Activated T-helper 1 cell treated with anti-CD3 and anti-CD28 coated beads, Interleukin-2, amount 50 U/mL, for 16 hours (primary cell): ENCODE data around the gene F13A1.

Experiments used
- DNase-seq, 2 donors: peaks; one replicate each; pipeline ENCODE4 v3.0.0-alpha.2; 2020; ENCODE audit warnings: low read depth in 1 of 2, low spot score in 1 of 2

Gene F13A1

DNA sequence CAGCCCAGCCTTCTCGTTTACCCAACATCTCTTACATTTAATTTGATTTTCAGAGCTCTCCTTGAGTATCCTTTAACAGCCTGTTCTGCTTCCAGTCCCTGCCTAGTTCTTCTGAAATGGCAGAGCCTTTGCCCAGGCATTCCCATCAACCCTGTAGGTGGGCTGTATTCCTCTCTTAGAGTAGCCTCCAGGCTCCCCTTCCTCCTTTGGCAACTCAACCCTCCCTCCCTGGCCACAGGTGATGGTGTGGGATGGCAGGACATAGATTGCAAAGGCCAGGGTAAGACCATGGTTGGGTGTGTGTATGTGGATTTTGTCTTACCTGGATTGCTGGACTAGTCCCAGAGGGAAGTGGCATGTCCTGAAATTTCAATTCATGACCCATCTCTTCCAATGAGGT, 125.4 kb downstream of the F13A1 start:
- DNase-seq: no peak

DNA sequence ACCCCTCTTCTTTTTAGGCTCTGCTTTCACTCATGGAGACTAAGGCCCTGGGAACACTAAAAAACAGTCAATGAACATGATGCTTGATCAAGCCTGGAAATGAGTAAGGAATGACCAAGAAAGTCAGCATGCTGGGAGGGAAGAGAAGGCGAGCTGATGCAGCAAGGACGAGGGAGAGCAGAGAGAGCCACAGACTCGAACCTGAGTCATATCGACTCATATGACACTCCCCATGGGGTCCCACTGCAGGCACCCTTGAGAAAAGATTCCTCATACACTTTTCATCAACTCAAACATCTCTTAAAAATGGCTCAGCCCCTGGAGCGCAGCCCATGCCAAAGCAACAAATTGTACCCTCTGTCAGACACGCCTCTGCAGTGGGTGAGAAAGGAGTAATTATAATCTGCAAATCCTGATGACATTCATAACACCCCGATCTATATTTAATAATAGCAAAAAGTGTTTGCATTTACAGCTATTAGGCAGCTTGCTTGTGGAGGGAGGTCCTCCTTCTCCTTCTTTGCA, 127.2 kb downstream of the F13A1 start:
- DNase-seq: no peak

DNA sequence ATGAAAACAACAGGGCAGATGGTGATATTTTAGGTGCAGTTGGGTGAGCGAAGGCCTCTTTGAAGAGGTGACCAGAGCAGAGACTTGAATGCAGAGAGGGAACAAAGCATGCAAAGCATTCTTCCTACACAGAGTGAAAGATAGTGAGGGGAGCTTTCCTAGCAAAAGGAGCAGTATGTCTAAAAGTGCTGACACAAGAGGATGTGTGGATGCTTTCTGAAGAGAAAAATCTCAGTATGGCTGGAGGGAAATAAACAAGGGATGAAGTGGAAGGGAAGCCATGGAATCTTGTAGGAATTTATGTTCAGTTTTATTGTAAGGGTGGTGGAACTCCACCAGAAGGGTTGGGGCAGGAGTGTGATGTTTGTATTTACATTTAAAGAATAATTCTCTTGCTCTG, 128.6 kb downstream of the F13A1 start:
- DNase-seq: no peak

DNA sequence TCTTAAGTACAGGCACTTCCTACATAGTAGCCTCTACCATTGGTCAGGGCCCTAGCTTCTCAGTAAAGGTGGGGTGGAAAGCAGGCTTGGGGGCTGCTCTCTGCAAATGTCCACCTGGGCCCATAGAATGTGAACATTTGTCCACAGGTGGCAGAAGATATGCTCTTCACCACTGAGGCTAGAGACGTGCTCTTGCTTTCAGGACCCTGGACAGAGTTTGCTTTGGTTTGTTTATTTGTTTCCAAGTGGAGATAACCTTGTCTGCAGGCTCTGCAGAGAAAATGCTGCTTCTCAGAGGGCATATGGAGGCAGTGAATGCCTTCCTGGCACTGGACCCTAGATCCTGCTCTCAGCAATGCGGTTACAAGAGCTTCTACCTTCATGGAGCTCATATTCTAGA, 129.0 kb downstream of the F13A1 start:
- no peak for DNase-seq

DNA sequence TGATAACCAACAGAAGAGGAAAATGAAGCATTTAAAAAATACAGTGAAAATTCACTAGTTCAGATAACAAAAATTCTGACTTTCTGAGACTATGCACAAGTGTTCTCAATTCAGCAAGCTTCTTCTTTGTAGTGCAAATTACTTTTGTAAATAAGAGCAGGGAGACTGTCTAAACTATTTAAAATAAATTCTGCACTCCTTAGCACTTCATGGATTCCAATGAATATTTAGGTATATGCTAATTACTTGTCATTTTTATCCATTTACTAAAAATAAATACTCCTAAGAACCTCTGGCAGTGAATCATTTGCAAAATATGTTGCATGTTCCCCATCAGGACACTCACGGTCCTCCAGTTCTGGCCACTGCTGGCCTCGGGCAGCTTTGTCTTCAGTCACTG, 139.8 kb downstream of the F13A1 start:
- DNase-seq: no peak

DNA sequence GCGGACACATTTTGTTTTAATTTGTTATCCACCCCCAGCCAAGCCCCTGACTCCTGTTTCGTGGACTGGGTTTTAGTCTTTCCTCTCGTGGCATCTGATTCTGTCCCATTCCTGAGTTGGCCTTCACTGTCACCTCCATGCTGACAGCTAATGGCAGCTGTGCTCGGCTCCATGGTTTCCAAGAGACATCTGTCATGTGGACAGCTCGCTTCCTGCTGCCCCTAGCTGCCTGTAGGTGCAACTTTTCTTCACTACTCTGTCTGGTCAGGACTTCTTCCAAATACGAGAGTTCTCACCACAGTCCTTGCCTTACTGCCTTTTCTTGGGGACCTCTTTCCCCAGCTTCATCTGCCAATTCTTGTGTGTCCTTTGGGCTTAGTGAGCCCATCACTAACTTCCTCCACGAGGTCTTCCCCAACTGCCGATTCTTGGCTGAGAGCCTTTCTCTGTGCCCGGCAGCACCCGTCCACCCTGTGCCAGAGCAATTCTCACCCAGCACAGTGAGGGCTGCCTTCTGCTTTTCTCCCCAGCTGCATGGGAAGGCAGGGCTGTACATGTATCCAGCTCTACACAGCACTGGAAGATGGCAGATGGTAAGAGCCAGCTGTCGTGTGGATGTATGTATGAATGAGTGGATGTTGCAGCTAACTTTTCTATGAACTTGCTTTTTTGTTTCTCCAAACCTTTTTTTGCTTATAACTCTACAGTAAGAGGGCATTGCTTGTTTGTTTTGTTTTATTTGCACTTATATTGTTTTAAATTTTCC, 140.4 kb downstream of the F13A1 start:
- DNase-seq: no peak

DNA sequence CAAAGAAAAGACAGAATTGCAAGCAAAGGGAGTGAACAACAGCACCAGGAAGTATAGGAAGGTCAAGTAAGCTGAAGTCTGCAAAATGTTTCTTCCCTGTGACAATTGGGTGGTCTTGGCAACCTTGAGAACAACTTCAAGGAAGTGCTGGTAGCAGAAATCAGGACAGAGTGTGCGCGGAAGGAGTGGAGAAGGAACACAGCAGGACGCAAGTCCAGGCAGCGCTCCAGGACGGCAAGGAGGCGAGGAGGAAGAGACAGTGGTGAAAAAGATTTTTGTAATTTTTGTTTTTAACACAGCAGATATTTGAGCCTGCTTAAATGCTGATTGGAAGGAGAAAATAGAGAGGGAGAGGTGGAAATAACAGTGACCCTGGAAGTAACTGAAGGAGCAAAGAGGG, 141.7 kb downstream of the F13A1 start:
- no peak for DNase-seq

DNA sequence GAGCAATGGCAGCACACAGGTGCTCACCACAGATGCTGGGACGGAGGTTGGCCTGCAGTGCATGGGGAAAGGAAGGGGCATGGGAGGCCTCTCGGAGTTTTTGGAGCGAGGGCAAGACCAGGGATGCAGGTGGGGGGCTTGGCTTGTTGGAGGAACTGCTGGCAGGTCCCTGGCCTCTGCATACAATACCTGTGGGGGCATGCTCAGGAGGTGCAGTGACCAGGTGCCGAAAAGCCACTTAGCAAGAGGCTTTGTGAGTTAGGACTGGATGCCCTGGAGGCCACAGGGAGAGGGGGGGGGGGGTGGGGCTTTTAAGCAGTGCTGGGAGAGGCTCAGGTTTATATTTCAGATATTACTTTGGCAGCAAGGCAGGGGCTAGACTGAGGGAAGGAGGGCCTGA, 142.7 kb downstream of the F13A1 start:
- DNase-seq: no peak

DNA sequence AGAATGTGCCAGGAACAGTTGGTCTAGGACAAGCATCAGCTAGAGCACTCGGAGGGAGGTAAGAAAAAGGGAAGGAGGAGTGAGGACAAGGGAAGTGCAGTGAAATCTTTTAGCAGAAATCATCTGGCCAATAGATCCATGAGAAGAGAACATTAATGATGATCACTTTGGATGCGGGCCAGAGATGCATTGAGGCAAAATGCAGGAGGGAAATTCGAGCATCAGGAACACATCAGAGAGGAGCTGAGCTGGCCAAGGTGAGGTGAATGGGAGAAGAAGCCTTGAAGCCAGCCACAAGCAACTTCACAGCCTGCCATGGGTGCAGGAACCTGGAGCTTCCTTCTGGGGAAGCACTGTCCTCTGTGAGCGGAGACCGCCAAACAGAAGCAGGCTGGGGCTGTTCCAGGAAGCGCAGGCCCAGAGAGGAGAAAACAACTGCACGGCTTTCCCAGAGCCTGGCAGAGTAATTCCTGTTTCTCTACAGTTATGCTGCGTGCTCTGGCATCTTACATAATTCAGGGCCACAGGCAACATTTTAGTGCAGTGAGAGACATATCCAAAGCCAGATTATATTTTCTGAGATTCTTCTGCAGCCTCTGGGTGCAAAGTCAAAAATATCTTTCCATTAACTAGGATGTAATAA, 143.8 kb downstream of the F13A1 start:
- DNase-seq: no peak

DNA sequence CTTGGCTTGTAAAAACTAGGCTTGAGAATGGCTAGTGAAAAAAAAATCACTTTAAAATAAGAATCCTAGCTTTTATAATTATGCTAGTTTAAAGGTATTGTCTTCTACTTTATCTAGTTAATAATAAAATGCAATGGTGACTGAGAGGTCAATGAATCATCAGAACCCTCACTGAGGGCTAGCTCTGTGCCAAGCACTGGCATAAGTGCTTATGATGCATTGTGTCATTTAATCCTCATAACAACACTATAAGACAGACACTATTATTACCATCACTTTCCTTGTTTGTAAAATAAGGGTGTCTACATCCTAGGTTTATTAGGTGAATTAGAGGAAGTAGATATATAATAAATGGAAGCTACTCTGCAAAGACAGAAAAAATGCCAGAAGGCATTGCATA, 144.3 kb downstream of the F13A1 start:
- DNase-seq: no peak

DNA sequence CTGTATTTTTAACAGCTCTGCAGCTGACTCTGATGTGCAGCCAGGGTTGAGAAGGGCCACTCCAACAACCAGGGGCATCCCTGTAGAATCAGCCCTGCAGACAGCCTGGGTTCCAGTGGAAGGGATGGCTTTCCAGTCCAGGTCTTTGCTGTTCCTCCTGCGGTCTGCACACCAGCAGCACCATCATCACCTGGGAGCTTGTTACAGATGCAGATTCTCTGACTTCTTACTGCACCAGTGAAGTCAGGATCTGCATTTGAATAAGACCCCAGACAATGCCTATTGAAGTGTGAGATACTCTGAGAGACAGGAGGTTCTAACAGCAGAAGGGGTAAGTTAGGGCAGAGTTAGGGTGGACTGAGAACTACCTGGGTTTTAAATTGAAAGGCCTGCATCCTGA, 151.3 kb downstream of the F13A1 start:
- no peak for DNase-seq

DNA sequence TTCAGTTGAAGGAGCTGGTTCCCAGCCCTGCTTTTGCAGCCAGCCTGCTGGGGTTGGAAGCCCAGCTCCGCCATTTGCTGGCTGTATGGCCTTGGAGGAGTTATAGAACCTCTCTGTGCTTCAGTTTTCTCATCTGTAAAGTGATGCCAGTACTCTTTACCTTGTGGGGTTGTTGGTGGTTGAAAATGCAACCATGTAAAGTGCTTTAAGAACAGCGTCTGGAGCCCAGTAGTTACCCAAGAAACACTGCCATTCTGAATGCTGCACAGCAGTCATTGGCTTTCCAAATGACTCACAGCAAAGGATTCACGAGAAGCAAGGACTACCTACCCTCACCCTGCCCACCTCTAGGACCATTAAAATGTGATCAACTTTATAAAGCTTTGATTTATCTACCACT, 154.4 kb downstream of the F13A1 start:
- no peak for DNase-seq

DNA sequence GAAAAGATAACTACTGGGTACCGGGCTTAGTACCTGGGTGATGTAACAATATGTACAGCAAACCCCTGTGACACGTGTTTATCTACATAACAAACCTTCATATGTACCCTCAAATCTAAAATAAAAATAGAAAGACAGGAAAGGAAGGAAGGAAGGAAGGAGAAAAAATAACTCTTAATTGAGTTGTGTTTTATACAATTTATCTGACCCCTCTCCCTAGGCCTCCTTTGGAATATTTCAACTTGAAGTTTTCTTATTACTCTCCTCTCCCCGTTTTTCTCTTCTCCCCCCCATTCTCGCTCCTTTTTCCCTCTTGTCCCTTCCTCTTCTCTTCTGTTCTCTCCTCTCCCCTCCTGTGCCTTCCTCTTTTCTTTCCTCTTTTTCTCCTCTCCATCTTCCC, 156.1 kb downstream of the F13A1 start:
- DNase-seq: no peak

DNA sequence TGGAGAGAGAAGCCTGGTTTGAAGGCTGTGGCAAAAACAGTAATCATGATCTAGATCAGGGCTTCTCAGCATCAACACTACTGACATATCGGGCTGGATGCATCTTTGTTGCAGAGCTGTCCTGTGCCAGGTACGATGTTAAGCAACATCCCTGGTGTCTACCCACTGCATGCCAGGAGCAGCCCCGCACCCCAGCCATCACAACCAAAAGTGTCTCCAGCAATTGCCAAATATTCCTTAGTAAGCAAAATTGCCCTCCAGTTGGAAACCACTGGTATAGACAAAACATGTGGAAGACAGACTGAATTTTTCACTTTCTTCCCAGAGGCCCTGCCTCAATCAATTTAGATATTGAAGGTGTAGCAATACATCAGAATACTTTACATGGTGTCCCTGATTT, 166.1 kb downstream of the F13A1 start:
- no peak for DNase-seq

DNA sequence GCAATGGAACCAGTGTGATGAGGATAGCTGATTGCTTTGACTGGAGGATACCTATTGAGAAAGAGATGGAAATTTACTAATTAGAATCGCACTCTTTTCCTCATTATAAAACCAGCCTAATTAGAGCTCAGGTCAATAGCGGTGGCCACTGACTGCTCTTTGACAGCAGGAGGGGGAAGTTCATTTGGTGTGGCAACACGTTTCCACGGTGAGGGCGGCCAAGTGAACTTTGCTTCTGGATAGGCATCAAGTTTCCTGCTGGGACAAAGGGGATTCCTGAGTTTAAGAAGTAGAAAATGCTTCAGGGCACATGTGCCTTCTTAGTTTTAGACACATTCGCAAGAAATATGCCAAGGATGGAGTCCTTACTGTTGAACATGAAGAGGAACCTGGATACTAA, 168.4 kb downstream of the F13A1 start:
- no peak for DNase-seq

DNA sequence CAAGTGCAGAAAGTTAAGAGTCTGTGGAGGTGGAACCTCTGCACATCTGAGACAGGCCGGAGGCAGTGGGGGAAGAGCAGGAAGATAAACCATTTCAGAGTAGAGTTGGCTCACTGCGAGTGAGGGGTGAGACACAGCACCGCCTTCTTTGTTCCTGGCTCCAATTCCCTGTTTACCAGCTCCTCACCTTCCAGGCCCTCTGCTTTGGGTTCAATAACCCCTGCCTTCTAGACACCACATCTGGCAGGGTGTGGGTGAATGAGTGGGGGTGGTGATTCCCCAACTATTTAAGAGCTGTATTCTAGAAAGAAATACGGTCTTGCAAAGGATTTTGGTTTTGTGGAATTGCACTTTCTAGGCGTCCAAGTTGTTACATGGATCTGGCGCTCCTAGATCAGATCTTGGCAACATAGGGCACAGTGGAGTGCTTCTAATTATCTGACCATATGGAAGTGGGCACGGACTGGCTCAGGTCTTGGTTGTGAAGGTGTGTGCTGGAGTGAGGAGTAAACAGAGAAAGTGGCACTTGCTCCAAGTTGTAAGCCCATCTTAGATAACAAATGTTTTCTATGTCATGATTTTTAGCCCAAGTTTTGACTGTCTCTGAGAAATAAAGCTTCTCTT, 172.2 kb downstream of the F13A1 start:
- no peak for DNase-seq

DNA sequence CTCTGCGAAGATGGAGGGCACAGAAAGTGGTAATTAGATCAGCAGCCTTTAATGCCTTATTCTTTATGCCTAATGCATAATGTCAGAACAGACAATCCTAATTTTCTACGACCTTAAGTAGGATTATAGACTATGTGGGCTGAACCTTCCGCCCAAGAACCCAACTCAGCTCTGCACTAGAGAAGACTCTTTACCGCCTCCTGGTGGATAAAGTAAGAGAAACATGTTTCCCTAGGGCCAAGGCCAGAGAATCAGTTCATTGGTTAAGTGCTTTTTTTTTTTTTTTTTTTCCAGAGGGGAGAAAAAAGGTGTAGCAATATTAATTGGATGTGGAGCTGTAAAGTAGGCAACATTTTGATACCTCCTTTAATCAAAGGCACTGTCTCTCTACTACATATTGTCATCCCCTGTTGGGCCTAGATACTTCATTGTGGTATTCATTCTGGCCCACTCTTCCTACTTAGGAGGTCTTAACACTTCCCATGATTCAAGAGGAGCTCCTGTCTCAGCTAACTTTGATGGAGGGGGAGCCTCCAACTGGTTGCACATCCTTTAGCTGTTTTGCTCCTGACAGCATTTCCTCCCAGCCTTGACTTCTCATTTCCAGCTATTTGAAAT, 188.9 kb downstream of the F13A1 start:
- no peak for DNase-seq

DNA sequence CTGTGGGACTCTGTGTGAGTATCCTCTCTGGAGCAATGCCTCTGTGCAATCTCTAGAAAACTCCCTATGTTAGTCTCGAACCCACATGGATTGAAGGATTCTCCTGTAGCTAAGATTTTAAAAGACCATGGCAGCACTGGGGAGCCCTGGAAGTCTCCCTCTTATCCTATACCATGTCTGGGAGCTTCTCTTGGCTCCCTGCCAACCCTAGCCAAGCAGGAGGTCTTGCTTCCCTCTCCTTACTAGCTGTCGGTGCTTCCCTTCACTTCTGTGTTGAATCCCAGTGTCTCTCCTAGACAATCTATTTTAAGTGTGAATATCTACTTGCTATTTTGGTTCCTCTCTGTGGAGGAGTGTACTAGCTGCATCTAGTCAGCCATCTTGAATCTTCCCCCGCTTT, 195.0 kb downstream of the F13A1 start:
- no peak for DNase-seq

DNA sequence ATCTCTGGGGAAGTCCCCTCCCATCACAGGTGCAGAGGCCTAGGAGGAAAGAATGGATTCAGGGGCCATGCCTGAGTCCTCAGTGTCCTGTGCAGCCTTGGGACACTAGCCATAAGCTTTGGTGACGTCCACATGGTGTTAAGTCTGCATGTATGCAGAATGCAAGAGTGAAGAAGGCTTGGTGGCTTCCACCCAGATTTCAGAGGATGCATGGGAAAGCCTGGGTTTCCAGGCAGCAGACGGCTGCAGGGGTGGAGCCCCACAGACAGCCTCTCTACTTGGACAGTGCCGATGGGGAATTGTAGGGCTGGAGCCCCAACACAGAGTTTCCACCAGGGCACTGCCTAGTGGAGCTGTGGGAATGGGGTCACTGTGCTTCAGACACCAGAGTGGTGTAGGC, 196.7 kb downstream of the F13A1 start:
- DNase-seq: no peak

DNA sequence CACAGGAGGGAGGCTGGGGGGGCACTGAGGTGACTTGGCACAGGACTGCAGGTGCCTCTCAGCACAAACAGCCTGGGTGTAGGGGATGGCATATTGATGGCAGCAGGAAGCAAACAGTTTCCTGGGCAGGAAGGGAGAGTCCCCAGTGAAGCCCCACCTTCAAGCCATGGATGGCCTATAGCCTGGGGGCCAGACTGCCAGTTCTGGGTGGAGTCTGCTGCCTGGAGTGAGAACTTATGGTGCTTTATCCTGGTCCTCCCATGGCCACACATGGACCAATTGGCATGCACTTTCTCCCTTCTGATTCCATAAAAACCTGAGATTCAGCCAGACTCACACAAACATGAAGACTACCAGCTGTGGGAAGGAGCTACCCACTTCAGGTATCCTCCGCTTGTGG, 198.5 kb downstream of the F13A1 start:
- DNase-seq: no peak

DNA sequence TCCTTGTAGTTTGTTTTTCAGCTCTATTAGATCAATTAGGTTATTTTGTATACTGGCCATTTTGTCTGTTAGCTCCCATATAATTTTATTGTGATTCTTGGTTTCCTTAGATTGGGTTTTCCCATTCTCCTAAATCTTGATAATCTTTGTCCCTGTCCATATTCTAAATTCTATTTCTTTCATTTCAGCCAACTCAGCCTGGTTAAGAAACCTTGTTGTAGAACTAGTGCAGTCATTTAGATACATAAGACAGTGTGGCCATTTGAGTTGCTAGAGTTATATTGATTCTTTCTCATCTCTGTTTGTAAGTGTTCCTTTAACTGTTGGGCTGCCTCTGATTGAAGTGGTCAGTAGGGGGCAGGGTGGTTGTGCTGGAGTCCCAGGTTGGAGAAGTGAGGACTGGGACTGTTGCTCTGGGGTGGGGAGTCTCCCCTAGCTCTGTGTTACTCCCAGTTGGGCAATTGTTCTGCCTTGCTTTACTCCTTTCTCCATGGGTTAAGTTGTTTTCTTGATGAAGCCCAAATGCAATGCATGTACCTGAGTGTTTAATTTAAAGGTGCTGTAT, 214.9 kb downstream of the F13A1 start:
- DNase-seq: no peak
